ENCODE data around the gene C6orf120.

The C6orf120 gene

DNA sequence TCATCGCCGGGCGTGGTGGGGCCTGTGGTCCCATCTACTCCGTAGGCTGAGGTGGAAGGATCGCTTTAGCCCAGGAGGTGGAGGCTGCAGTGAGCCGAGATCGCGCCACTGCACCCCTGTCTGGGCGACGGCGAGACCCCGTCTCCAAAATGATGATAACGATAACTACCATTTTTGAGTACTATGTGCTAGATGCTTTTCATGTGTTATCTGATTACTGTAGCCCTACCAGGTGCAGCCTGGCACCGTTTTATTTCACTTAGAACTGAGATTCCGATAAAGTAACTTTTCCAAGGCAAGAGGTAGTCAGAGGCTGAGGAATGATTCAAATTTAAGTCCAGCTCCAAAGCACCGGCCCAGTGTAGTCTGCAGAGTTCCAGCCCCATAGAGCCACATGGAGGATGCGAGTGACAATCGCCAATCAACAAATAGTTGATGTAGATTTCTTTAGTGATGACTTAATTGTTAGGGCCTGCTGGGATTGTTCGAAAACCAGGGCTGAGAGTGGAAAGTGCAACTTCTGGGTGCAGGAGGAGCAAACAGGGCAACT lies 50.2 kb downstream of the C6orf120 start:
- H3K27ac Mint-ChIP-seq, result peak overlapping the region; percentile 96
- peaks cover 28% of the 10 kb centered on the region for H3K36me3 Mint-ChIP-seq (ENCODE audit: low read depth)
- H3K27me3 Mint-ChIP-seq, result no peaks in the 10 kb centered on the region
- intact Hi-C loops (cut with micrococcal nuclease), result no loop called here
- H3K4me1 Mint-ChIP-seq (ENCODE audit: low read depth), result peaks cover 20% of the 10 kb centered on the region
- H3K4me3 Mint-ChIP-seq, result peak overlapping the region; percentile 90
- no peaks in the 10 kb centered on the region for H3K9me3 Mint-ChIP-seq

All from dendritic cell treated with granulocyte-macrophage colony-stimulating factor and Interleukin-4, amounts not matched to agents 40 ng/mL and 50 ng/mL, for 4 days (primary cell).